ENCODE results near the gene GPR150.

DNA sequence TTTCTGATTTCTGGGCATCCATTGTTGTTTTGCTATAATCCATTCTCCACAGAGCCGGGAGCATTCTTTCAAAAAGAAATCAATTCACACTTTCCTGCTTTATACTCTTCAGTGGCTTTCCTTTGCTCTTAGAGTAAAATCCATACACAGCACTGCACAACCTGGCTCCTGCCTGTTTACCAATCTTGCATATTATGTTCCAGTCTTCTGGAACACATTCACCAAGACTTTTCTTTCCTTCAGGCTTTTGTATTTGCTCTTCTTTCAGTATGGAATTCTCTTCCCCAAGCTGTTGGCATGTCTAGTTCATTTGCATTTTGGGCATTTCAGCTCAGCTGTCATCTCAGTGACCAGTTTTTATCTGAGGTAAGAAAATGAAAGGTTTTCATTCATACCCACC, 33.0 kb downstream of the GPR150 start:
- TF ChIP-seq, protein P1, sequence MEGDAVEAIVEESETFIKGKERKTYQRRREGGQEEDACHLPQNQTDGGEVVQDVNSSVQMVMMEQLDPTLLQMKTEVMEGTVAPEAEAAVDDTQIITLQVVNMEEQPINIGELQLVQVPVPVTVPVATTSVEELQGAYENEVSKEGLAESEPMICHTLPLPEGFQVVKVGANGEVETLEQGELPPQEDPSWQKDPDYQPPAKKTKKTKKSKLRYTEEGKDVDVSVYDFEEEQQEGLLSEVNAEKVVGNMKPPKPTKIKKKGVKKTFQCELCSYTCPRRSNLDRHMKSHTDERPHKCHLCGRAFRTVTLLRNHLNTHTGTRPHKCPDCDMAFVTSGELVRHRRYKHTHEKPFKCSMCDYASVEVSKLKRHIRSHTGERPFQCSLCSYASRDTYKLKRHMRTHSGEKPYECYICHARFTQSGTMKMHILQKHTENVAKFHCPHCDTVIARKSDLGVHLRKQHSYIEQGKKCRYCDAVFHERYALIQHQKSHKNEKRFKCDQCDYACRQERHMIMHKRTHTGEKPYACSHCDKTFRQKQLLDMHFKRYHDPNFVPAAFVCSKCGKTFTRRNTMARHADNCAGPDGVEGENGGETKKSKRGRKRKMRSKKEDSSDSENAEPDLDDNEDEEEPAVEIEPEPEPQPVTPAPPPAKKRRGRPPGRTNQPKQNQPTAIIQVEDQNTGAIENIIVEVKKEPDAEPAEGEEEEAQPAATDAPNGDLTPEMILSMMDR (IDR thresholded peaks at IDR 0.05), result no peak
- no peak for TF ChIP-seq POLR2A (IDR thresholded peaks at IDR 0.05)

Measured in Peyer's patch (tissue), 4 donors.